Adrenal gland (tissue), 12 donors: ENCODE results near the gene KLF9. TPM values are rescaled to one million over a fixed set of nuclear protein-coding genes. Genes with fewer than 3 reads are reported as not detected.
A peak's percentile ranks its signal among the peaks of the same experiment; 100 is the strongest.

ENCODE experiments used
- DNase-seq, 7 donors: peaks; one replicate each; pipeline ENCODE4 v3.0.0-alpha.2; 2019 to 2020
- H3K27ac ChIP-seq, 5 donors: fragments of 200-600 bp; sonication (generic) in 4 of 5; 1 replicate in 3 of 5; 2 replicates in 2 of 5; pipeline versions ENCODE4 v1.5.1 to v1.8.0; 2016 to 2020; ENCODE audit warnings: mild to moderate bottlenecking in 1 of 5
- H3K27me3 ChIP-seq: fragments of 200-600 bp; 2 replicates; pipeline ENCODE4 v1.8.0; 2021
- H3K36me3 ChIP-seq, 2 donors: fragments of 200-600 bp; replicated peaks in 1 of 2; 1 replicate in 1 of 2; 2 replicates in 1 of 2; pipeline versions ENCODE4 v1.5.1 to v1.8.0; 2018 to 2022
- H3K4me1 ChIP-seq, 2 donors: fragments of 200-600 bp; replicated peaks in 1 of 2; 1 replicate in 1 of 2; 2 replicates in 1 of 2; pipeline versions ENCODE4 v1.5.1 to v1.8.0; 2018 to 2021
- H3K4me3 ChIP-seq, 4 donors: fragments of 200-600 bp; sonication (generic) in 3 of 4; one replicate each; pipeline ENCODE4 v1.5.1; 2016 to 2018
- H3K9me3 ChIP-seq, 3 donors: fragments of 200-600 bp; sonication (generic) in 1 of 3; replicated peaks in 1 of 3; 1 replicate in 2 of 3; 2 replicates in 1 of 3; pipeline versions ENCODE4 v1.5.1 to v1.8.0; 2016 to 2021
- CTCF ChIP-seq, 6 experiments: fragments of 450-650 bp in 4 of 6; fragments of 200-600 bp in 2 of 6; sonication (generic) in 1 of 6; IDR thresholded peaks; 1 replicate in 5 of 6; 2 replicates in 1 of 6; pipeline versions ENCODE4 v1.5.1 to v1.8.0; 2016 to 2021; ENCODE audit warnings: antibody characterized with exemption in 6 of 6, mild to moderate bottlenecking in 2 of 6, moderate library complexity in 1 of 6
- POLR2A ChIP-seq, 2 donors: fragments of 450-650 bp; IDR thresholded peaks; one replicate each; pipeline ENCODE4 v1.6.1; 2017; ENCODE audit warnings: antibody characterized with exemption in 2 of 2, mild to moderate bottlenecking in 2 of 2, moderate library complexity in 1 of 2
- WGBS, 4 donors: extraction: QIAGEN DNeasy Blood & Tissue Kit in 2 of 4; methylation state at CpG; one replicate each; pipeline versions ENCODE4 v1.1.5 to v1.1.7; 2013 to 2017; 5-methylcytosine and 5-hydroxymethylcytosine counted together
- intact Hi-C, 2 donors: fragments of 100-400 bp; cut with DNase I; formaldehyde crosslinking; loops; one replicate each; pipeline versions ENCODE4 v1.14.1 to v1.15.0; 2022 to 2023
- polyA plus RNA-seq, 3 donors: library from polyadenylated mRNA; stranded (reverse); fragments of 200-250 nt in 2 of 3; fragments of 350-450 nt in 1 of 3; fragmentation: Illumina TruSeq in 1 of 3; extraction: RNeasy Lipid Tissue Mini Kit (QIAGEN cat#74804) in 1 of 3; gene quantifications; one replicate each; pipeline ENCODE4 v1.2.3, GENCODE V29; 2013 to 2014
- total RNA-seq, 9 donors: library from RNA; depleted of rRNA in 4 of 9; stranded (reverse); fragments of >200 nt in 4 of 9; fragments of 120-200 nt in 1 of 9; fragmentation: NEBNext Ultra II Directional in 1 of 9; extraction: Animal tissue kit (Norgen Biotek cat#: 25700) in 1 of 9; gene quantifications; one replicate each; pipeline versions ENCODE4 v1.1.0 to v1.2.4, GENCODE V29; 2013 to 2023
- donor health status: healthy with polysubstance abuse.
- donor health status: Bipolar disorder and iron deficiency.
- donor health status: DM: yes; HTN: yes; CAD: no.
- donor health status: DM: no; HTN: no; CAD: no.
- donor health status: DM: no; HTN: no; CAD: no.
- donor health status: DM: yes; HTN: yes; CAD: no.

Gene KLF9
- total and polyA plus RNA-seq, 12 donors = 2.2 to 80.7 (median 38.7) TPM

DNA sequence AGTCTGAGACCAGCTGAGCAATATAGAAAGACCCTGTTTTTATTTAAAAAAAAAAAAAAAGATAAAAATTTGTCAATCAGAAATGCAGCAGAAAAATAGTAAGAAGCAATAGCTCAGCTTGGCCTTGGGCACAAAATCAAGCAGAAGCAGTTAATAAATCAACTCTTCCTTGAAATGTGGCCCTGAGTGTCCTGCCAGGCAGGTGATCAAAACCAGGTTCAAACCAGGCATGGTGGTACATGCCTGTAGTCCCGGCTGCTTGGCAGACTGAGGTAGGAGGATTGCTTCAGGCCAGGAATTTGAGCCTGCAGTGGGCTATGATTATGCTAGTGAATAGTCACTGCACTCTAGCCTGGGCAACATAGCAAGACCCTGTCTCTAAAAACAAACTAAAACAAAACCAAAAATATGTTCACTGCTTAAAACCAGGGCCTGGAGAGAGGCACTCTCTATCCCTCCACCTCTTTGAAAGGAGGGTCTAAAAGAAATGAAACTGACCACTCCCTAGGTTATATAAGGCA lies 27.9 kb upstream of the KLF9 start:
- Histone ChIP-seq H3K36me3 (no peaks in the 10 kb centered on the region), H3K9me3 (no peaks in the 10 kb centered on the region), H3K4me3 (no peak overlapping the region), H3K4me1 (peaks cover 0 to 7% of the 10 kb centered on the region in 2 donors), H3K27ac (no peak overlapping the region), H3K27me3 (no peaks in the 10 kb centered on the region)
- whole genome bisulfite sequencing, 4 donors = 35 to 68% (median 52%) methylated on average over 1 of the region's 1 CpG
- peak in 1 of 7 donors; percentile 37 for DNase-seq
- intact Hi-C loops = no loop called here
- TF ChIP-seq POLR2A (IDR thresholded peaks at IDR 0.05) = no peak
- TF ChIP-seq CTCF (IDR thresholded peaks at IDR 0.05) = no peak

DNA sequence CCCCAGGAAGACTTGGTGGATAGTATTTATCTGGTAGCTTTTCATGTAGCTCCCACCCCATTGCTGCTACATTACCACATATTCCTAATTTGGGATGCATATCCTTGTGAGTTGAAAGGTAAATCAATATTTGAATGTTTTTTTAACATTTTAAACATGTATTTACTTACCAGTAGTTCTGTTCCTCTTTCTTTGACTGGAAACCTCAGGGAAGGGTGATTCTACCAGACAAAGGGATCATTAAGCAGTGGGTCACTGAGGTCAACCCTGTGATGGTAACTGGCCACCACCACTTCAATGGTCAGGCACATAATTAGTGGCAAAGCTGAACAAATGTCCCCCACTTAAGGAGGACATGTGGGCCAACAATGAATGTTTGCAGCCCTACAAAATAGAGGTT lies 27.2 kb upstream of the KLF9 start:
- Histone ChIP-seq H3K4me1 (peaks cover 0 to 7% of the 10 kb centered on the region in 2 donors), H3K9me3 (no peaks in the 10 kb centered on the region), H3K27me3 (no peaks in the 10 kb centered on the region), H3K27ac (no peak overlapping the region), H3K36me3 (no peaks in the 10 kb centered on the region), H3K4me3 (no peak overlapping the region)
- TF ChIP-seq CTCF (IDR thresholded peaks at IDR 0.05) = no peak
- no peak for TF ChIP-seq POLR2A (IDR thresholded peaks at IDR 0.05)
- DNase-seq = no peak
- intact Hi-C loops = no loop called here

DNA sequence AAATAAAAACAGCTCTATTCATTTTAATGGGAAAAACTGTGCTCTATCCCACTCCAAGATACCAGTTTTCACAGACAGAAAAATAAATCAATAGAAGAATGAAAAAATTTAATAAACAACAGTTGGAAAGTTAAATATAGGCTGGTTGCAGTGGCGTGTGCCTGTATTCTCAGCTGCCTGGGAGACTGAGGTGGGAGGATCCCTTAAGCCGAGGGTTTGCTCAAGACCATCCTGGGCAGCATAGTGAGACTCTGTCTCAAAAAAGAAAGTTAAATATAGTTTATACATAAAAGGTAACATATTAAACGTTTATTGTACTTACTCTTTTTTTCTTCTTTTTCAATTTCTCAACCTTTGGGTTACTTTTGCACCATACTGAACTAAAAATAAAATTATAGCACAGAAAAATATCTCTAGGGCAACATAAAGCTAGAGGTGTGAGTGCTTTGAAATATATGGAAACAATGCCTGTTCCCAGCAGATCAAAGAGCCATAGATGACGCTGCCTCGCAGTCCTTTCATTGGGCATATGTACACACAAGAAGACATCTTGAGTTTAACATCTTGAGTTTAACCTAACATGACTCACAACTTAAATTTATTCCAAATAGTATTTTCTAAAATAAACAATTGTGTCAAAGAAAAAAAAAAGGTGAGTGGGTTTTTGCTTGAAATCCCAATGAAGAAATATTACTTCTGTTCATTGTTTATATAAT lies 25.7 kb upstream of the KLF9 start:
- no peak overlapping the region for H3K27ac ChIP-seq
- no peaks in the 10 kb centered on the region for H3K36me3 ChIP-seq
- no peaks in the 10 kb centered on the region for H3K9me3 ChIP-seq
- intact Hi-C loops = no loop called here
- H3K4me3 ChIP-seq = no peak overlapping the region
- H3K27me3 ChIP-seq = no peaks in the 10 kb centered on the region
- TF ChIP-seq CTCF (IDR thresholded peaks at IDR 0.05) = no peak
- H3K4me1 ChIP-seq = peaks cover 11 to 18% of the 10 kb centered on the region in 2 donors
- WGBS, 4 donors = 56 to 77% (median 62%) methylated on average over 5 of the region's 5 CpGs
- no peak for DNase-seq

DNA sequence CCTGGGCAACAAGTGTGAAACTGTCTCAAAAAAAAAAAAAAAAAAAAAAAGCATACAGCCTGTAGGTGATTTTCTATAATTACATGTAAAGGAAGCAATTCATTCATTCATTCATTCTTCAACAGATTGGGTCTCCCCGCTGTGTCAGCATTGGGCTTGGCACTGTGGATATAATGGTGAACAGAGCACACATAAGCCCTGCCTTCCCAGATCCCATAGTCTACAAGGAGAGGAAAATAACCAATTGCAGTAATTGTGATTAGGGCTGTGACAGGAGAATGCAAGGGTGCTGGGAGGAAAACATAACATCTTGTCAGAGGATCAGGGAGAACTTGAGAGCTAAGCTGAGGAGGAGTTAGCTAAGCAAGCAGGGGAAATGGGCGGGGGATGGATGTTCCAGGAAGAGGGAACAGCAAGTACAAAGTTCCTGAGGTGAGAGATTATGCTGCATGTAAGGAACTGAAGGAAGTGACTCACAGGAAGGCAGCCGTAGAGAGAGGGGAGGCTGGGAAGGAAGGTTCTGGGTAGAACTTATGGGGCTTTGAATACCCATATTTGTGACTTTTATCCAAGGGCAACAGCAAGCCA lies 24.0 kb upstream of the KLF9 start:
- Histone ChIP-seq H3K9me3 (no peaks in the 10 kb centered on the region), H3K4me1 (peaks cover 11 to 18% of the 10 kb centered on the region in 2 donors), H3K27ac (peak overlapping the region in 3 of 5 donors; percentile 40 to 74 (median 65))

More for the DNA sequence above, 24.0 kb upstream of the KLF9 start:
- Histone ChIP-seq H3K36me3 (no peaks in the 10 kb centered on the region), H3K4me3 (no peak overlapping the region), H3K27me3 (no peaks in the 10 kb centered on the region)
- intact Hi-C loops = no loop called here
- TF ChIP-seq CTCF (IDR thresholded peaks at IDR 0.05) (peak in 1 of 6 experiments; percentile 9), POLR2A (IDR thresholded peaks at IDR 0.05) (no peak)
- 51 to 61% (median 56%) methylated on average over 2 to 3 of the region's 3 CpGs for WGBS, 4 donors
- peak; percentile 39 to 86 (median 71) for DNase-seq
